Fibroblast of lung (primary cell): ENCODE data around the gene PROM2. TPM values are rescaled to one million over a fixed set of nuclear protein-coding genes. Genes with fewer than 3 reads are reported as not detected.

Experiments
- DNase-seq, 2 donors: peaks; one replicate each; pipeline versions ENCODE4 v3.0.0 to v3.0.0-alpha.2; 2010; ENCODE audit warnings: low read depth in 2 of 2
- H2AFZ ChIP-seq: 2 replicates; pipeline ENCODE4 v1.5.1; 2012; ENCODE audit warnings: low read length, control low read depth, inconsistent platforms
- H3K27ac ChIP-seq: 2 replicates; pipeline ENCODE4 v1.5.1; 2011; ENCODE audit warnings: low read length, control low read depth; ENCODE audit not compliant: insufficient read depth
- H3K27me3 ChIP-seq: 2 replicates; pipeline ENCODE4 v1.5.1; 2011; ENCODE audit warnings: mild to moderate bottlenecking, low read length; ENCODE audit not compliant: control insufficient read depth, insufficient read depth
- H3K36me3 ChIP-seq: 2 replicates; pipeline ENCODE4 v1.5.1; 2011; ENCODE audit warnings: low read length; ENCODE audit not compliant: control insufficient read depth, insufficient read depth
- H3K4me1 ChIP-seq: 2 replicates; pipeline ENCODE4 v1.5.1; 2011; ENCODE audit warnings: low read length; ENCODE audit not compliant: control insufficient read depth, insufficient read depth; ENCODE audit errors: extremely low read depth
- H3K4me2 ChIP-seq: 2 replicates; pipeline ENCODE4 v1.5.1; 2011; ENCODE audit warnings: low read length, control low read depth; ENCODE audit not compliant: insufficient read depth; ENCODE audit errors: extremely low read depth
- H3K4me3 ChIP-seq, 4 experiments: fragments of 200-600 bp in 1 of 4; sonication (generic) in 1 of 4; replicated peaks in 1 of 4; 2 replicates each; pipeline ENCODE4 v1.5.1; 2011 to 2016; ENCODE audit warnings: low read length in 4 of 4, low read depth in 3 of 4, mild to moderate bottlenecking in 3 of 4, control low read depth in 2 of 4, inconsistent platforms in 1 of 4, mixed read lengths in 1 of 4; ENCODE audit not compliant: insufficient read depth in 1 of 4; ENCODE audit errors: control extremely low read depth in 1 of 4
- H3K79me2 ChIP-seq: 2 replicates; pipeline ENCODE4 v1.5.1; 2012; ENCODE audit warnings: mild to moderate bottlenecking, low read length, inconsistent platforms; ENCODE audit not compliant: control insufficient read depth, insufficient read depth
- H3K9ac ChIP-seq: 2 replicates; pipeline ENCODE4 v1.5.1; 2011; ENCODE audit warnings: mild to moderate bottlenecking, low read length, control low read depth; ENCODE audit not compliant: insufficient read depth
- H3K9me3 ChIP-seq: 2 replicates; pipeline ENCODE4 v1.5.1; 2012; ENCODE audit warnings: low read depth, low read length; ENCODE audit not compliant: control insufficient read depth, insufficient read depth
- H4K20me1 ChIP-seq: 2 replicates; pipeline ENCODE4 v1.5.1; 2011; ENCODE audit warnings: low read length; ENCODE audit not compliant: control insufficient read depth, insufficient read depth; ENCODE audit errors: extremely low read depth
- EZH2 ChIP-seq: IDR thresholded peaks from 2 replicates; pipeline ENCODE4 v1.5.1; 2012; ENCODE audit warnings: low read length, control low read depth, mild to moderate bottlenecking; ENCODE audit errors: missing control alignments
- polyA plus RNA-seq, 2 donors: library from polyadenylated mRNA; depleted of rRNA in 1 of 2; stranded (reverse) in 1 of 2; unstranded in 1 of 2; fragments of >200 nt; gene quantifications; 2 replicates each; pipeline ENCODE4 v1.2.1, GENCODE V29; 2011 to 2012; ENCODE audit warnings: missing spikeins in 1 of 2
- total RNA-seq: library from RNA; depleted of rRNA; stranded (reverse); fragments of >200 nt; gene quantifications from 2 replicates; pipeline ENCODE4 v1.2.1, GENCODE V29; 2014
- TF ChIP-seq, protein P1 (sequence below), 2 donors: IDR thresholded peaks in 1 of 2; conservative IDR thresholded peaks in 1 of 2; 1 replicate in 1 of 2; 2 replicates in 1 of 2; pipeline ENCODE4 v1.5.1; 2011 to 2012; ENCODE audit warnings: low read length in 2 of 2, control low read depth in 1 of 2, inconsistent platforms in 1 of 2, low read depth in 1 of 2, mild to moderate bottlenecking in 1 of 2

Gene PROM2
- total and polyA plus RNA-seq, 2 donors (not counting 1 experiment from before 2014, with no cell fraction given): 0.05 to 0.33 TPM

DNA sequence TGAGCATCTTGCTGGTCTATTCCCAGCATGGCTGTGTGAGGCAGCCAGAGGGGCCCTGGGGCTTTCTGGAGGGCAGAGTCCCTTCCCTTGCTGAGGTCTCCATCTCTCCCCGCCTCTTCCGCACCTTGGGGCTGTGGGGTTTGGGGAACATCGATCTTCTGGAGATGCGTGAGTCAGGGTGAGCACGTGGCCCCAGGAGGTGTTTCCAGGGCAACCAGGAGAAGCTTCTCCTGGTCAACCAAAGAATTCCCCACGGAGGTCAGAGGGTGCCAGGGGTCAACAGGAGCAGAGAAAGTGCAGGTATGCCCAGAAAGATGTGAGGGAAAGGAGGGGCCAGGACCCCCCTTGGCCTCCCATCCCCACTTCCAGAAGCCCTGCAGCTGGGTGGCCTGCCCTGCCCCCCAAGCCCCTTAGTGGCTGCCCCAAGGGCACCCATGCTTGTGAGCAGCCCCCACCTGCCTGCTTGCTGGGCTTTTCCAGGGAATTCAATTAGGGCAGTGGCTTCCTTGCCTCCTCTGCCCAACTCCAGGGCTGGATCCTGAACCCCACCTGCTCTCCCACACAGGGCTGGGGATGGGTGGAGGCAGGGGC lies 2.8 kb upstream of the PROM2 start:
- TF ChIP-seq EZH2: no peak
- TF ChIP-seq, protein P1, sequence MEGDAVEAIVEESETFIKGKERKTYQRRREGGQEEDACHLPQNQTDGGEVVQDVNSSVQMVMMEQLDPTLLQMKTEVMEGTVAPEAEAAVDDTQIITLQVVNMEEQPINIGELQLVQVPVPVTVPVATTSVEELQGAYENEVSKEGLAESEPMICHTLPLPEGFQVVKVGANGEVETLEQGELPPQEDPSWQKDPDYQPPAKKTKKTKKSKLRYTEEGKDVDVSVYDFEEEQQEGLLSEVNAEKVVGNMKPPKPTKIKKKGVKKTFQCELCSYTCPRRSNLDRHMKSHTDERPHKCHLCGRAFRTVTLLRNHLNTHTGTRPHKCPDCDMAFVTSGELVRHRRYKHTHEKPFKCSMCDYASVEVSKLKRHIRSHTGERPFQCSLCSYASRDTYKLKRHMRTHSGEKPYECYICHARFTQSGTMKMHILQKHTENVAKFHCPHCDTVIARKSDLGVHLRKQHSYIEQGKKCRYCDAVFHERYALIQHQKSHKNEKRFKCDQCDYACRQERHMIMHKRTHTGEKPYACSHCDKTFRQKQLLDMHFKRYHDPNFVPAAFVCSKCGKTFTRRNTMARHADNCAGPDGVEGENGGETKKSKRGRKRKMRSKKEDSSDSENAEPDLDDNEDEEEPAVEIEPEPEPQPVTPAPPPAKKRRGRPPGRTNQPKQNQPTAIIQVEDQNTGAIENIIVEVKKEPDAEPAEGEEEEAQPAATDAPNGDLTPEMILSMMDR (conservative IDR thresholded peaks at IDR 0.05 in 1 of 2, IDR thresholded peaks at IDR 0.05 in 1 of 2; ENCODE audit: low read depth in 1 of 2, low read length in 2 of 2): no peak
- no peak for DNase-seq
- H3K9ac ChIP-seq: no peak overlapping the region
- no peak overlapping the region for H2AFZ ChIP-seq
- no peak overlapping the region for H3K4me2 ChIP-seq
- H4K20me1 ChIP-seq: no peaks in the 10 kb centered on the region
- no peaks in the 10 kb centered on the region for H3K9me3 ChIP-seq
- H3K27me3 ChIP-seq: no peaks in the 10 kb centered on the region
- no peak overlapping the region for H3K27ac ChIP-seq
- H3K4me3 ChIP-seq: no peak overlapping the region
- H3K79me2 ChIP-seq: no peaks in the 10 kb centered on the region
- H3K36me3 ChIP-seq: no peaks in the 10 kb centered on the region
- no peaks in the 10 kb centered on the region for H3K4me1 ChIP-seq

GRCh38 chr2:95272299-95272751 lies 1.9 kb upstream of the PROM2 start:
- Histone ChIP-seq H3K36me3 (no peaks in the 10 kb centered on the region), H4K20me1 (no peaks in the 10 kb centered on the region), H3K9ac (no peak overlapping the region), H3K27me3 (no peaks in the 10 kb centered on the region), H2AFZ (no peak overlapping the region), H3K4me2 (no peak overlapping the region), H3K9me3 (no peaks in the 10 kb centered on the region), H3K79me2 (no peaks in the 10 kb centered on the region), H3K4me3 (no peak overlapping the region), H3K27ac (no peak overlapping the region), H3K4me1 (no peaks in the 10 kb centered on the region)
- no peak for TF ChIP-seq EZH2
- TF ChIP-seq, protein P1 (conservative IDR thresholded peaks at IDR 0.05 in 1 of 2, IDR thresholded peaks at IDR 0.05 in 1 of 2; ENCODE audit: low read depth in 1 of 2, low read length in 2 of 2): no peak
- DNase-seq: no peak

GRCh38 chr2:95272781-95273180 lies 1.5 kb upstream of the PROM2 start:
- TF ChIP-seq, protein P1 (conservative IDR thresholded peaks at IDR 0.05 in 1 of 2, IDR thresholded peaks at IDR 0.05 in 1 of 2; ENCODE audit: low read depth in 1 of 2, low read length in 2 of 2): no peak
- TF ChIP-seq EZH2: no peak
- no peaks in the 10 kb centered on the region for H4K20me1 ChIP-seq
- no peaks in the 10 kb centered on the region for H3K4me1 ChIP-seq
- H3K36me3 ChIP-seq: no peaks in the 10 kb centered on the region
- H3K27me3 ChIP-seq: no peaks in the 10 kb centered on the region
- H3K4me2 ChIP-seq: no peak overlapping the region
- no peak for DNase-seq
- no peak overlapping the region for H2AFZ ChIP-seq
- no peaks in the 10 kb centered on the region for H3K9me3 ChIP-seq
- H3K27ac ChIP-seq: no peak overlapping the region
- no peaks in the 10 kb centered on the region for H3K79me2 ChIP-seq
- no peak overlapping the region for H3K4me3 ChIP-seq
- no peak overlapping the region for H3K9ac ChIP-seq
